ENCODE data around the gene AGPAT4. TPM values are rescaled to one million over a fixed set of nuclear protein-coding genes. Genes with fewer than 3 reads are reported as not detected.

Gene AGPAT4
- total and polyA plus RNA-seq, 2 donors (not counting 1 experiment from before 2014, with no cell fraction given): 4.4 to 6.1 TPM

- Histone ChIP-seq H4K20me1 (ENCODE audit: control insufficient read depth, insufficient read depth, low read length, poor library complexity, severe bottlenecking) (no peaks in the 10 kb centered on the region), H3K4me1 (ENCODE audit: control insufficient read depth in 2 of 2, insufficient read depth in 2 of 2, low read length in 2 of 2) (no peaks in the 10 kb centered on the region), H2AFZ (ENCODE audit: insufficient read depth, low read depth, low read length, poor library complexity, severe bottlenecking) (no peak overlapping the region), H3K36me3 (replicated peaks in 1 of 2; ENCODE audit: control extremely low read depth in 1 of 2, control insufficient read depth in 1 of 2, extremely low read depth in 1 of 2, insufficient read depth in 2 of 2, low read length in 1 of 2) (peaks cover 17 to 88% of the 10 kb centered on the region in 2 experiments), H3K27ac (ENCODE audit: low read length in 2 of 2) (no peak overlapping the region), H3K79me2 (ENCODE audit: control insufficient read depth, insufficient read depth, low read length) (no peaks in the 10 kb centered on the region), H3K4me3 (ENCODE audit: control extremely low read depth in 1 of 5, extremely low read depth in 1 of 5, insufficient read depth in 1 of 5, low read depth in 2 of 5, low read length in 4 of 5) (no peak overlapping the region), H3K9ac (ENCODE audit: low read length) (no peak overlapping the region), H3K9me3 (ENCODE audit: control extremely low read depth in 1 of 3, control insufficient read depth in 2 of 3, insufficient read depth in 1 of 3, low read length in 2 of 3) (no peaks in the 10 kb centered on the region), H3K4me2 (replicated peaks; ENCODE audit: low read depth, low read length, poor library complexity, severe bottlenecking) (no peak overlapping the region), H3K27me3 (replicated peaks in 1 of 4; ENCODE audit: control extremely low read depth in 1 of 4, control insufficient read depth in 3 of 4, insufficient read depth in 4 of 4, low read length in 3 of 4) (no peaks in the 10 kb centered on the region)
- no peak overlapping the region for H3K27ac Mint-ChIP-seq
- H3K4me1 Mint-ChIP-seq: no peaks in the 10 kb centered on the region
- H3K27me3 Mint-ChIP-seq: no peaks in the 10 kb centered on the region
- WGBS (ENCODE audit: insufficient coverage): no CpG with 5 or more reads among the region's 4 CpGs
- POLR2A ChIA-PET: no interaction called here
- ATAC-seq (ENCODE audit: low read depth) (no peak), DNase-seq (no peak)
- TF ChIP-seq CTCF (IDR thresholded peaks at IDR 0.05): no peak
- no peak for TF ChIP-seq EZH2 (IDR thresholded peaks at IDR 0.05; ENCODE audit: borderline replicate concordance, insufficient read depth, low read depth, low read length, poor library complexity, severe bottlenecking)
- CTCF ChIA-PET: no interaction called here
- intact Hi-C loops (cut with micrococcal nuclease): no loop called here
- H3K4me3 Mint-ChIP-seq: no peak overlapping the region
- H3K9me3 Mint-ChIP-seq (ENCODE audit: insufficient read depth): no peaks in the 10 kb centered on the region
Measured at GRCh38 chr6:161111261-161111660, 162.6 kb downstream of the AGPAT4 start.

- Histone ChIP-seq H3K9me3 (ENCODE audit: control extremely low read depth in 1 of 3, control insufficient read depth in 2 of 3, insufficient read depth in 1 of 3, low read length in 2 of 3) (no peaks in the 10 kb centered on the region), H4K20me1 (ENCODE audit: control insufficient read depth, insufficient read depth, low read length, poor library complexity, severe bottlenecking) (no peaks in the 10 kb centered on the region), H3K36me3 (replicated peaks in 1 of 2; ENCODE audit: control extremely low read depth in 1 of 2, control insufficient read depth in 1 of 2, extremely low read depth in 1 of 2, insufficient read depth in 2 of 2, low read length in 1 of 2) (peaks cover 21 to 89% of the 10 kb centered on the region in 2 experiments), H3K27ac (ENCODE audit: low read length in 2 of 2) (no peak overlapping the region), H3K4me2 (replicated peaks; ENCODE audit: low read depth, low read length, poor library complexity, severe bottlenecking) (no peak overlapping the region), H3K4me1 (ENCODE audit: control insufficient read depth in 2 of 2, insufficient read depth in 2 of 2, low read length in 2 of 2) (no peaks in the 10 kb centered on the region), H3K27me3 (replicated peaks in 1 of 4; ENCODE audit: control extremely low read depth in 1 of 4, control insufficient read depth in 3 of 4, insufficient read depth in 4 of 4, low read length in 3 of 4) (no peaks in the 10 kb centered on the region), H2AFZ (ENCODE audit: insufficient read depth, low read depth, low read length, poor library complexity, severe bottlenecking) (no peak overlapping the region), H3K4me3 (ENCODE audit: control extremely low read depth in 1 of 5, extremely low read depth in 1 of 5, insufficient read depth in 1 of 5, low read depth in 2 of 5, low read length in 4 of 5) (no peak overlapping the region), H3K9ac (ENCODE audit: low read length) (no peak overlapping the region), H3K79me2 (ENCODE audit: control insufficient read depth, insufficient read depth, low read length) (no peaks in the 10 kb centered on the region)
- ATAC-seq (ENCODE audit: low read depth) (no peak), DNase-seq (no peak)
- intact Hi-C loops (cut with micrococcal nuclease): no loop called here
- H3K9me3 Mint-ChIP-seq (ENCODE audit: insufficient read depth): no peaks in the 10 kb centered on the region
- WGBS (ENCODE audit: insufficient coverage): 93% methylated on average over 6 of the region's 14 CpGs
- ChIA-PET POLR2A (no interaction called here), CTCF (no interaction called here)
- no peaks in the 10 kb centered on the region for H3K27me3 Mint-ChIP-seq
- TF ChIP-seq CTCF (IDR thresholded peaks at IDR 0.05) (no peak), EZH2 (IDR thresholded peaks at IDR 0.05; ENCODE audit: borderline replicate concordance, insufficient read depth, low read depth, low read length, poor library complexity, severe bottlenecking) (no peak)
- no peak overlapping the region for H3K27ac Mint-ChIP-seq
- no peaks in the 10 kb centered on the region for H3K4me1 Mint-ChIP-seq
- no peak overlapping the region for H3K4me3 Mint-ChIP-seq
Measured at GRCh38 chr6:161110028-161110779, 163.7 kb downstream of the AGPAT4 start.

All from B cell (primary cell).